Smooth muscle cell (in vitro differentiated cells): ENCODE data around the gene ADCY2. TPM values are rescaled to one million over a fixed set of nuclear protein-coding genes. Genes with fewer than 3 reads are reported as not detected.

Experiments
- DNase-seq: peaks from one replicate; lab custom pipeline; 2025; ENCODE audit not compliant: unreplicated experiment; lab: John Stamatoyannopoulos, UW
- H2AFZ ChIP-seq: fragments of 200-600 bp; sonication (generic); 2 replicates; pipeline ENCODE4 v1.6.0; 2016; ENCODE audit warnings: antibody characterized with exemption, low read depth, mild to moderate bottlenecking
- H3F3A ChIP-seq: fragments of 200-600 bp; sonication (generic); 2 replicates; pipeline ENCODE4 v1.6.0; 2017; ENCODE audit warnings: antibody characterized with exemption, low read depth
- H3K27ac ChIP-seq: fragments of 200-600 bp; sonication (generic); 2 replicates; pipeline ENCODE4 v1.5.1; 2016; ENCODE audit warnings: low read depth, mild to moderate bottlenecking
- H3K27me3 ChIP-seq: fragments of 200-600 bp; sonication (generic); 2 replicates; pipeline ENCODE4 v1.6.1; 2016; ENCODE audit warnings: low read depth, mild to moderate bottlenecking
- H3K36me3 ChIP-seq: fragments of 200-600 bp; sonication (generic); 2 replicates; pipeline ENCODE4 v1.5.1; 2016; ENCODE audit warnings: low read depth
- H3K4me1 ChIP-seq: fragments of 200-600 bp; sonication (generic); 2 replicates; pipeline ENCODE4 v1.5.1; 2016; ENCODE audit warnings: low read depth
- H3K4me2 ChIP-seq: fragments of 200-600 bp; sonication (generic); 2 replicates; pipeline ENCODE4 v1.6.0; 2016; ENCODE audit warnings: mild to moderate bottlenecking
- H3K4me3 ChIP-seq: fragments of 200-600 bp; sonication (generic); 2 replicates; pipeline ENCODE4 v1.5.1; 2016; ENCODE audit warnings: mild to moderate bottlenecking
- H3K79me2 ChIP-seq: fragments of 200-600 bp; sonication (generic); 2 replicates; pipeline ENCODE4 v1.6.0; 2016; ENCODE audit warnings: low read depth, mild to moderate bottlenecking
- H3K9ac ChIP-seq: fragments of 200-600 bp; sonication (generic); 2 replicates; pipeline ENCODE4 v1.6.0; 2016; ENCODE audit warnings: low read depth
- H3K9me3 ChIP-seq: fragments of 200-600 bp; sonication (generic); replicated peaks from 2 replicates; pipeline ENCODE4 v1.5.1; 2016; ENCODE audit warnings: low read depth
- H4K20me1 ChIP-seq: fragments of 200-600 bp; sonication (generic); 2 replicates; pipeline ENCODE4 v1.6.0; 2016; ENCODE audit warnings: low read depth
- CTCF ChIP-seq: fragments of 200-600 bp; sonication (generic); IDR thresholded peaks from 2 replicates; pipeline ENCODE4 v1.5.1; 2017; ENCODE audit warnings: borderline replicate concordance, mild to moderate bottlenecking, antibody characterized with exemption; ENCODE audit not compliant: insufficient read depth, poor library complexity, severe bottlenecking
- WGBS: methylation state at CpG from one replicate; pipeline ENCODE4 v1.1.7; 2016; ENCODE audit warnings: low lambda C conversion rate; 5-methylcytosine and 5-hydroxymethylcytosine counted together
- polyA plus RNA-seq: library from polyadenylated mRNA; unstranded; fragments of >200 nt; fragmentation: Nextera tagmentation; extraction: Ambion mirVana; gene quantifications from 2 replicates; pipeline ENCODE4 v1.2.1, GENCODE V29; 2016
- total RNA-seq: library from RNA; depleted of rRNA; stranded (reverse); fragments of >200 nt; gene quantifications from 2 replicates; pipeline ENCODE4 v1.2.3, GENCODE V29; 2014

Gene ADCY2
- total and polyA plus RNA-seq, 2 experiments from 2014 or later: 2.8 to 8.0 TPM

- no peak overlapping the region for H3K4me2 ChIP-seq
- no peaks in the 10 kb centered on the region for H3K79me2 ChIP-seq
- no peak overlapping the region for H3K4me3 ChIP-seq
- no peaks in the 10 kb centered on the region for H3K36me3 ChIP-seq
- no peaks in the 10 kb centered on the region for H3K27me3 ChIP-seq
- H2AFZ ChIP-seq: no peak overlapping the region
- DNase-seq: no peak
- H3K9me3 ChIP-seq: no peaks in the 10 kb centered on the region
- H3K27ac ChIP-seq: no peak overlapping the region
- no peaks in the 10 kb centered on the region for H3K4me1 ChIP-seq
- no peak overlapping the region for H3K9ac ChIP-seq
- no peak for TF ChIP-seq CTCF
- no peaks in the 10 kb centered on the region for H4K20me1 ChIP-seq
- H3F3A ChIP-seq: no peaks in the 10 kb centered on the region
- WGBS: 48% methylated on average over 1 of the region's 1 CpG
Measured at GRCh38 chr5:7609726-7610125, 213.8 kb downstream of the ADCY2 start.

- Histone ChIP-seq H3K4me1 (no peaks in the 10 kb centered on the region), H3K27me3 (no peaks in the 10 kb centered on the region), H3K36me3 (no peaks in the 10 kb centered on the region), H3K27ac (no peak overlapping the region), H3K79me2 (no peaks in the 10 kb centered on the region), H3K9me3 (no peaks in the 10 kb centered on the region), H3K9ac (no peak overlapping the region), H3K4me2 (no peak overlapping the region), H4K20me1 (no peaks in the 10 kb centered on the region), H2AFZ (no peak overlapping the region), H3F3A (no peaks in the 10 kb centered on the region), H3K4me3 (no peak overlapping the region)
- 94% methylated on average over 2 of the region's 2 CpGs for WGBS
- no peak for TF ChIP-seq CTCF
- no peak for DNase-seq
Measured at GRCh38 chr5:7610531-7611177, 214.7 kb downstream of the ADCY2 start.

GRCh38 chr5:7611518-7611917 lies 215.6 kb downstream of the ADCY2 start:
- no peaks in the 10 kb centered on the region for H3K79me2 ChIP-seq
- 89% methylated on average over 1 of the region's 1 CpG for WGBS

More at GRCh38 chr5:7611518-7611917, 215.6 kb downstream of the ADCY2 start:
- no peak overlapping the region for H3K4me3 ChIP-seq
- no peak for TF ChIP-seq CTCF
- no peak overlapping the region for H3K27ac ChIP-seq
- no peak overlapping the region for H3K9ac ChIP-seq
- no peaks in the 10 kb centered on the region for H3K4me1 ChIP-seq
- H3F3A ChIP-seq: no peaks in the 10 kb centered on the region
- H3K27me3 ChIP-seq: no peaks in the 10 kb centered on the region
- no peaks in the 10 kb centered on the region for H4K20me1 ChIP-seq
- no peaks in the 10 kb centered on the region for H3K36me3 ChIP-seq
- no peak overlapping the region for H3K4me2 ChIP-seq
- H2AFZ ChIP-seq: no peak overlapping the region
- no peaks in the 10 kb centered on the region for H3K9me3 ChIP-seq
- DNase-seq: no peak
